ENCODE measurements around the gene TBC1D3B. TPM values are rescaled to one million over a fixed set of nuclear protein-coding genes. Genes with fewer than 3 reads are reported as not detected.
A peak's percentile ranks its signal among the peaks of the same experiment; 100 is the strongest.
"Not testable (repeated sequence)": the region's sequence is repeated elsewhere in the genome, so short reads cannot be mapped to it uniquely, and the experiment has no call there.

TBC1D3B gene
- 7.2 TPM for total RNA-seq

DNA sequence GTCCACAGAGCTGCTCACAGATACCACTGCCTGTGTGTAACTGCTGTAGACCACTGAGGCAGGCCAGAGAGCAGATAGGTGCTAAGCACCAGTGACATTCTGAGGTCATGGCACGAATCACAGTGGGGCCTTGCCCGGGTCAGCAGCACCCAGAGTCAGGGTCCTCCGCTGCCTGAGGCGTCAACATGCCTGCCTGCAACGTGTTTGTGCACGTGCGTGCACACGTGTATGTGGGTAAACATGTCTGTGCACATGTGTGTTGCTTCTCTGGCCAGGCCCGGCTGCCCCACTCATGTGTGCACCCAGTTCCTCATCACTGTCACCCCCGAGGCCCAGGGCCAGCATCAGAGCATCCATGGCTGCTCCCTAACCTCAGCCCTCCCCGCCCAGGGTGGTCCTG lies at the start of gene TBC1D3B:
Gene TBC1D3B (minus strand): TSS at position 101 of the 400 bp plus-strand sequence. CDS start 1,586 bp downstream, outside the sequence.
- not testable (repeated sequence) for ATAC-seq

DNA sequence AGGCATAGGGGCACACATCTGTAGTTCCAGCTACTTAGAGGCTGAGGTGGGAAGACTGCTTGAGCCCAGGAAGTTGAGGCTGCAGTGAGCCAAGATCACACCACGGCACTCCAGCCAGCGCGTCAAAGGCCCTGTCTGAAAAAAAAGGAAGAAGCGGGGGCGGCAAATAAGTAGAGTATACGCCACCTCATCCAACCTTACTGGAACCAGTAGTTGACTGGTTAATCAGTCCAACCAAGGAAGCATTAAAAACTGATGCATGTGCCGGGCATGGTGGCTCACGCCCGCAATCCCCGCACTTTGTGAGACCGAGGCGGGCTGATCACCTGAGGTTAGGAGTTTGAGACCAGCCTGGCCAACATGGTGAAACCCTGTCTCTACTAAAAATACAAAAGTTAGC lies 46.5 kb upstream of the TBC1D3B start:
- ATAC-seq, result not testable (repeated sequence)

- not testable (repeated sequence) for ATAC-seq
Observed at GRCh38 chr17:36221581-36222100, 45.2 kb upstream of the TBC1D3B start.

DNA sequence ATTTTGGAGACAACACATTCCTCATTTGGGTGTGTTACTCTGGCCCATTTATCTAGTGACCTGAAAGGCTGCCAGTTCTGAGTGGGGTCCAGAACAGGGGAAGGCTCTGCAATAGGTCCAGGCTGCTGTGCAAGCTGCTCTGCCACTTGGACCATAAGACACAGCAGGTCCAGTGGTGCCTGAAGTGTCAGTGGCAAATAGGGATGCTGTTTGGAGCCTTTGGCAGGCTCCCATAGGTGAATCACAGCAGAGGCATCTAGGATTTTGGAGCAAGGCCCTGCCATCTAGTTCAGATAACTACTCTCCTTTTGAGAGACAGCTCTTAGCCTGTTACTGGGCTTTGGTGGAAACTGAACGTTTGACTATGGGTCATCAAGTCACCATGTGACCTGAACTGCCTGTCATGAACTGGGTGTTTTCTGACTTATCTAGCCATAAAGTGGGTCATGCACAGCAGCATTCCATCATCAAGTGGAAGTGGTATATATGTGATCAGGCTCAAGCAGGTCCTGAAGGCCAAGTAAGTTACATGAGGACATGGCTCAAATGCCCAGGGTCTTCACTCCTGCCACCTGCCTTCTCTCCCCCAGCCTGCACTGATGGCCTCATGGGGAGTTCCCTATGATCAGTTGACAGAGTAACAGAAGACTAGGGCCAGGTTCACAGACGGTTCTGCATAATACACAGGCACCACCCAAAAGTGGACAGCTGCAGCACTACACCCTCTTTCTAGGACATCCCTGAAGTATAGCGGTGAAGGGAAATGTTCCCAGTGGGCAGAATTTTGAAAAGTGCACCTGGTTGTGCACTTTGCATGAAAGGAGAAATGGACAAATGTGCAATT lies 44.5 kb upstream of the TBC1D3B start:
- not testable (repeated sequence) for ATAC-seq

DNA sequence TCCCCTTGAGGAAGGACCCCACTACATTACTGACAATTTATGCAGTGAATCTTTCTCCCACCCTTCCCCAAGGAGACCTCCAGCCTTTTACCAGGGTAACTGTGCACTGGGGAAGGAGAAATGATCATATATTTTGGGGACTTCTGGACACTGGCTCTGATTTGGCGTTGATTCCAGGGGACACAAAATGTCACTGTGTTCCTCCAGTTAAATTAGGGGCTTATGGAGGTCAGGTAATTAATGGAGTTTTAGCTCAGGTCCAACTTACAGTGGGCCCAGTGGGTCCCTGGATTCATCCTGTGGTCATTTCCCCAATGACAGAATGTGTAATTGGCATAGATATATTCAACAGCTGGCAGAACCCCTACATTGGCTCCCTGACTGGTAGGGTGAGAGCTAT lies 43.1 kb upstream of the TBC1D3B start:
- ATAC-seq, result not testable (repeated sequence)

DNA sequence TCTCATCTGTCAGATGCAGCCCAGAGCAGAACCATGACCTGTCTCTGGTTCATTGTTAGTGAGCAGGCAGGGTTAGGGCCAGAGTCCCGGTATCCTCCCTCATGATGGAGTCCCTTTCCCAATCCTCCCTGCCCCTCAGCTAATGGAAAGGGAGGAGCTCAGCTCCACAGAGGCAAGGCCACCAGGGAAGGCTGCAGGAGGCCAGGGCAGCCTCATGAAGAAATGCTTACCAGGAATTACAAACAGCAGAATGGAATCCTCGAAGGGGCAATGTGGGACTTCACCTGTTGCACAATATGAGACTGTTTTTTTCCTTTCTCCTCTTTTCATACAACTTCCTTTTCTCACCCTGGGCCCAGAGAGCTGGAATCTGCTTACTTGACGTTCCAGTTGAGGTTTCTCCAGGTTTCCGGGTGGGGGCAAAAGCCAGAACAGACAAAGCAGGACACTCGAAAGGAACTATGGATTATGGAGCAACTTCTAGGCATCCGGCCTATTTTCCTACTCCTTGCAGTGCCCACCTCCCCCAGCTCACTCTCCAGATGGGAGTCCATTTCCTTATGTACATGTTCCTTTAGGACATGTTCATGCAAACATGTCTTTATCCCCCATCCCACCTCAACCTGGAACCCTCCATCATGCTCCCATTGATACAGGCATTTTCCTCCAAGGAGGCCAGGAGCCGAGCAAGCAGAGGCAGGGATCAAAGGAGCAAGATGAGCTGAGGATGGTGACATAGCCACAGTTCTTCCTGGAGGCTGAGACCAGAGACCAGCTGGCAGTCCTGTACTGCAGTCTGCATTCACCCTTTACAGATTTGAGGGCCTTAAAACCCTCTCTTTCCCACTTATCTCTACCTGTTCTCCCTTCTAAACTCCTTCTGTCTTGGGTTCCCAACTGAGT lies 39.2 kb upstream of the TBC1D3B start:
- ATAC-seq, result not testable (repeated sequence)

- no peak for ATAC-seq
Observed at GRCh38 chr17:36214918-36215317, 38.5 kb upstream of the TBC1D3B start.

DNA sequence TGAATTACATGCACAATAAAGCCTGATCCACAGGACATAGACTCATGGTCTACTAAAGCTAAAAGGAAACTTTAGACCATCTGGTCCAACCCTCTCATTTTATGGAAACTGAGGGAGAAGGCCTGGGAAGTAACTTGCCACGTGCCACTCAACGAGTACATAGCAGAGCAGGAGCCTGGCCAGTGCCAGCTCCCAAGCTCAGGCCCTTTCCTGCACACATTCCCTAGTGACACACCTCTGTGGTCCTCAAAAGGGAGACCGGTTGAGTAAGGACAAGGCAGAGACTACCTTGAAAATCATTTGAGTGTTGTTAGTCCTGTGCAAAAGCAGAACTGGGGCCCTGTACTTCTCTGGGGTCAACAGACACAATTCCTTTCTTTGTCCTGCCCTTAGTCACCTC lies 37.3 kb upstream of the TBC1D3B start:
- no peak for ATAC-seq

DNA sequence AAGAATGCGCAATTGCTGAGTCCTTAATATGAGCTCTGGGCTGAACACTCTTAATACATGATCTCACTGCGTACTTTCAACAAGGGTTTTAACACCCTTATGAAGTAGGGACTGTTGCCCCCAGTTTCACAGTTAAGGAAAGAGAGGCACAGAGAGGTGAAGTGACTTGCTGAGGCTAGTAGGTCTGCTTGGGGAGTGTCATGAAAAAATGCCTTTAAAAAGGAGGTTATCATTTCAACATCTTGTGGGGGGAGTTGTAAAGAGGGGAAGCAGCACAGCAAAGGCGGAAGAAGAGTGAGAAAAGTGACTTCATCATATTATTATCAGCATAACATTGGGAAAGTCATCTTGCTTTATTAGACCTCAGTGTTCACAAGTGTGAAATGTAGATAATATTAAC lies 36.5 kb upstream of the TBC1D3B start:
- ATAC-seq, result no peak

DNA sequence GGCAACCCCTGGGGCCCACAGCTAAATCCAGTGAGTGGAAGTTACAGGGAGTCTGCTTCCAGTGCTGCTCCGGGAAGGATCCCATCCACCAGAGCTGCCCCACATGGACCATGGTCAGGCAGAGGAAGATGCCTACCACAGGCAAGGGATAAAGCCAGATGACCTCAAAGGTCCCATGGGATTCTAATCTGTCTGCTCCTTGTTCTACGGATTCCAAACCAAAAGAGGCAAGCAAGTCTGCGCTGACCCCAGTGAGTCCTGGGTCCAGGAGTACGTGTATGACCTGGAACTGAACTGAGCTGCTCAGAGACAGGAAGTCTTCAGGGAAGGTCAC lies 35.8 kb upstream of the TBC1D3B start:
- no peak for ATAC-seq

DNA sequence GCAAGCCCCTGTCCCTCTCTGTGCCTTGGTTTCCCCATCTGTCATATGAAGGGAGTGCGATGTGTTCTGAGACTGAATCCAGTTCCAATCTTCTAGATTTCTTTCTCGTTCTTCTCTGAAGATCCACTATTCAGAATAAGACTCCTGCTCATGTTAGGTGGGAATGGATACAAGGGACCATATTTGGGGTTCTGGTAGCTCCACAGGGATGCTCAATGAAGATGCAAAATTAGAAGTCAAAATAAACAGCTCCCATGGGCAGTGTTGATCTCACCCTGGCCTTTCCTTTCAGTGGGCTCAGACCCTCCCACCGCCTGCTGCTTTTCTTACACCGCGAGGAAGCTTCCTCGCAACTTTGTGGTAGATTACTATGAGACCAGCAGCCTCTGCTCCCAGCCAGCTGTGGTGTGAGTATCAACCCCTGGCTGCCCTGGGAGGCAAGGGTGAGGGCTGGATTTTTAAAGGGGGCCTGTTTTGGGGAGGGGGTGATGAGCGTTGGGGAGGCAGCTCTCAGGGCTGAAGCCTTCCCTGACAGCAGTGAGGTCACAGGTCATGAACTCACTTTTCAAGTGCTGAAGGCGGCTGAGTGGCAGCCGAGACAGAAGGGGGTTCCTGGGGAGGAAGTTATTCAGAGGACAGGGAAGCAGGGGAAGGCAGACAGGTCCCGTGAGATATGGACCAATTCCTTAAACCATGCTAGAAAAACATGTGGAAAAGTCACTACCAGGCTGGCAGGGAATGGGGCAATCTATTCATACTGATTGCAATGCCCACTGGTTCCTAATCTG lies 35.2 kb upstream of the TBC1D3B start:
- not testable (repeated sequence) for ATAC-seq

GRCh38 chr17:36210439-36211211 lies 34.2 kb upstream of the TBC1D3B start, which contains the start of gene CCL4L2:
Gene CCL4L2 (plus strand): TSS chr17:36211063.
- ATAC-seq, result peak; percentile 23

DNA sequence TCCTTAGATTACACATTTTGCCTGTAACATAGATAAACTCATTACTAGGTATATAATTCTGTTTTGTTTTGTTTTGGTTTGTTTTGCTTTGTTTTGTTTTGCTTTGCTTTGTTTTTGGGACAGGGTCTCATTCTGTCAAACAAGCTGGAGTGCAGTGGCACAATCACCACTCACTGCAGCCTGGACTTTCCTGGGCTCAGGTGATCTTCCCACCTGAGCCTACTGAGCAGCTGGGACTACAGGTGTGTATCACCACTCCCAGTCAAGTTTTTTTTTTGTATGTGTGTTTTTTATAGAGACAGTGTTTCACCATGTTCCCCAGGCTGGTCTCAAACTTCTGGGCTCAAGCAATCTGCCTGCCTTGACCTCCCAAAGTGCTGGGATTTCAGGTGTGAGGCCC lies 33.1 kb upstream of the TBC1D3B start:
- ATAC-seq, result no peak

DNA sequence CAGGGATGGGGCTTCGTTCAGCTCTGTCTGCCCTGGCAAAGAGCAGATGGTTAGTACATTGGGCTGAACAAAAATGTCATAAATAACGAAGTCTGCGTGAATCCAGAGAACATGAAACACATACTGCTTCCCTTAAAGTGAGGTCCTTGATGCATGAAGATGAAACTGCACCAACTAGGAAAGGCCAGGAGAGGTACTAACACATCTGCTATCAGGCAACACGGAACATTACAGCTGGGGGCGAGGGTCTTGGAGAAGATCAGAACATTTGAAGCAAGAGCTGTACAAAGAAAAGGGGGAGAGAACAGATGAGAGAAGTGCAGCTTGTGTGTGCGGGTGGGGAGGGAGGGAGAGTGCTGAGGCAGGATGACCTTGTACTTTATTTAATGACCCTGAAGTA lies 30.9 kb upstream of the TBC1D3B start:
- not testable (repeated sequence) for ATAC-seq

- not testable (repeated sequence) for ATAC-seq
Observed at GRCh38 chr17:36206486-36206821, 30.0 kb upstream of the TBC1D3B start.

- no peak for ATAC-seq
Observed at GRCh38 chr17:36205637-36206485, 29.4 kb upstream of the TBC1D3B start.

GRCh38 chr17:36204724-36205500 lies 28.5 kb upstream of the TBC1D3B start:
- no peak for ATAC-seq

GRCh38 chr17:36203335-36203734 lies 26.9 kb upstream of the TBC1D3B start:
- no peak for ATAC-seq

- ATAC-seq, result not testable (repeated sequence)
Observed at GRCh38 chr17:36201506-36201905, 25.1 kb upstream of the TBC1D3B start.

DNA sequence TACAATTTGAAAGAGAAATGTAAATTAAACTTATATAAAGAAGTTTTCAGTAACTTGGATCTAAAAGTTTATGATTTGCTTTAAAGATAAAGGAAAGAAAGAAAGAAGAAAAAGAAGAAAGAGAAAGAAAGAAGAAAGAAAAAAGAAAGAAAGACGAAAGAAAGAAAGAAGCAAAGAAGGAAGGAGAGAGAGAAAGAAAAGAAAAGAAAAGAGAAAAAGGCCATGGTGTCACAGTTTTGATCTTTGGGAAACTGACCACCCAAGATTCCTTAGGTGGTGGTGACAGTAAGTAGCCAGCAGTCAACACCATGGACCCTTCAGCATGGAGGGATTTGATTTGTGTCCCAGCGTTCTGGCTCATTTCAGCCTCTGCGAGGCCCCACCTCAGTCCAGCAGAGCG lies 24.7 kb upstream of the TBC1D3B start:
- ATAC-seq, result not testable (repeated sequence)
